Coronary artery (tissue), 2 donors: ENCODE measurements around the gene AMER2.

ENCODE experiments used
- DNase-seq: peaks from one replicate; pipeline ENCODE4 v3.0.0-alpha.2; 2017; ENCODE audit warnings: low spot score
- H3K27ac ChIP-seq, 2 donors: fragments of 200-600 bp; sonication (generic); one replicate each; pipeline ENCODE4 v1.5.1; 2016 to 2019
- H3K4me3 ChIP-seq: fragments of 200-600 bp; sonication (generic); 2 replicates; pipeline ENCODE4 v1.5.1; 2016; ENCODE audit warnings: mild to moderate bottlenecking, moderate library complexity
- CTCF ChIP-seq: fragments of 200-600 bp; sonication (generic); IDR thresholded peaks from one replicate; pipeline ENCODE4 v1.5.1; 2019; ENCODE audit warnings: antibody characterized with exemption

The AMER2 gene

GRCh38 chr13:25171517-25172302, at the start of gene AMER2:
AMER2 (minus strand) TSS chr13:25172288; CDS start chr13:25171619, 669 bp downstream.
- TF ChIP-seq CTCF, result no peak
- peak within 1 kb of the TSS; percentile 66 for H3K4me3 ChIP-seq
- H3K27ac ChIP-seq, result no peak within 1 kb of the TSS
- DNase-seq, result no peak

DNA sequence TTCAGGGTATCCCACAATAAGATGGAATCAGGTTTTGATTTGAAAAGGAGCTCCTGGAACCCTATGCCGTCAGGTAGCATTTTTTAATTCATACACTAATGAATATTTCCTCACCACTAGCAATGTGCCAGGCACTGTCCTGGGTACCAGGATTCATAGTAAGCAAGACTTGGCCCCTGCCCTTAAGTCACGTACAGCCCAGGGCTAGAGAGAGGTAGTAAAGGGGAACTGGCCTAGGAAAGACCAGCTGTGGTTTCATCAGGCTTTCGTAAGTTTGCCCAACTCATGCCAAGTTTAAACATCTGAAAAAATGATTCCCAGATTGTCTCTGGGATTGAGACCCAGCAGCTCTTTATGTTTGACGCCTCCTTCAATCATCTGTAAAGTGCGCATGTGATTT, 45.9 kb upstream of the AMER2 start:
- DNase-seq, result peak; percentile 33
- no peak for TF ChIP-seq CTCF
- H3K27ac ChIP-seq, result no peak overlapping the region

GRCh38 chr13:25217023-25217885, 45.2 kb upstream of the AMER2 start:
- H3K4me3 ChIP-seq, result no peak overlapping the region
- H3K27ac ChIP-seq, result no peak overlapping the region
- peak; percentile 41 for DNase-seq

More for the DNA sequence above, 45.9 kb upstream of the AMER2 start:
- H3K4me3 ChIP-seq, result no peak overlapping the region

DNA sequence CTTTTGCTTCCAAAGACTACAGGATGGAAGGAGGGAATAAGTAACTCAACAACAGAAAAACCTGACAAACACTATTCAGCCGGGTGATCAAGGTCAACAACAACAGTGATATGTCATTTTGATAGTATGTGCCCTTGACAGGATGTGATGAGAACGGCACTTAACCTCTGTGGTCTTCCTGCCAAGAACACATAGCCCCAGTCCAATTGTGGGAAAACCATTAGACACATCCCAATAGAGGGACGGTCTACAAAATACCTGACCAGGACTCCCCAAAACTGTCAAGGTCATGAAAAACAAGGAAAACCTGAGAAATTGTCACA, 43.1 kb upstream of the AMER2 start:
- TF ChIP-seq CTCF, result no peak
- no peak for DNase-seq
- no peak overlapping the region for H3K27ac ChIP-seq
- no peak overlapping the region for H3K4me3 ChIP-seq

More at GRCh38 chr13:25217023-25217885, 45.2 kb upstream of the AMER2 start:
- no peak for TF ChIP-seq CTCF

GRCh38 chr13:25214491-25215252, 42.6 kb upstream of the AMER2 start:
- no peak for TF ChIP-seq CTCF
- H3K4me3 ChIP-seq, result no peak overlapping the region
- DNase-seq, result peak; percentile 55
- no peak overlapping the region for H3K27ac ChIP-seq

GRCh38 chr13:25213715-25214114, 41.6 kb upstream of the AMER2 start:
- no peak overlapping the region for H3K4me3 ChIP-seq
- no peak for TF ChIP-seq CTCF
- H3K27ac ChIP-seq, result no peak overlapping the region
- peak; percentile 35 for DNase-seq
